Body of pancreas (tissue), 4 donors: ENCODE data around the gene SEM1.

Experiments used
- POLR2A ChIP-seq, 3 donors: fragments of 450-650 bp; IDR thresholded peaks; one replicate each; pipeline ENCODE4 v1.6.1; 2016; ENCODE audit warnings: antibody characterized with exemption in 3 of 3, mild to moderate bottlenecking in 2 of 3
- TF ChIP-seq, protein P1 (sequence below), 7 experiments: fragments of 450-650 bp in 4 of 7; fragments of 200-600 bp in 3 of 7; sonication (generic) in 3 of 7; IDR thresholded peaks; one replicate each; pipeline ENCODE4 v1.5.1; 2016 to 2019; ENCODE audit warnings: antibody characterized with exemption in 7 of 7

DNA sequence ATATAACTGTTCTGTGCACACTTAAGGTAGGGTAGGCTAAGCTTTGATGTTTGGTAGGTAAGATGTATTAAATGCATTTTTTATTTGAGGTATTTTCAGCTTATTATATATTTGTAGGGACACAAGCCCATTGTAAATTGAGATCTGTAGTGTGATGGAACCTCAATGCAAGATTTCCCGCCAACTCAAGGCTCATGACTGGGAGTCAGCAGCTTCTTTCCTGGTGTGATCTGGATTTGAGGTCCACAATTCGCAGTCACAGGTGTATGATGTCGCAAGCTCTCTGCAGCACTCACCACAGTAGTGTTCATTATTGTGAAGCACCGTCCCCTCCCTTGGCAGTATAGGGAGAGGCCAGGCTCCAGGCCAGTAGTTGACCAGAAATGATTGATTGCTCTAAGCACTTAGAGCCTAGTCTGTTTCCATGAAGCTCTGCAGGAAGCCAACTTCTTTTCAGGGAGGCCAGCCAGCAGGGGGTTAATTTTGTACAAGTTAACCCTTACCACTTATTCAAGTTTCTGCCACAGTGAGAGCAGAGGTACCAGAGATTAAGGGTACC, 54.9 kb downstream of the SEM1 start:
- TF ChIP-seq, protein P1, sequence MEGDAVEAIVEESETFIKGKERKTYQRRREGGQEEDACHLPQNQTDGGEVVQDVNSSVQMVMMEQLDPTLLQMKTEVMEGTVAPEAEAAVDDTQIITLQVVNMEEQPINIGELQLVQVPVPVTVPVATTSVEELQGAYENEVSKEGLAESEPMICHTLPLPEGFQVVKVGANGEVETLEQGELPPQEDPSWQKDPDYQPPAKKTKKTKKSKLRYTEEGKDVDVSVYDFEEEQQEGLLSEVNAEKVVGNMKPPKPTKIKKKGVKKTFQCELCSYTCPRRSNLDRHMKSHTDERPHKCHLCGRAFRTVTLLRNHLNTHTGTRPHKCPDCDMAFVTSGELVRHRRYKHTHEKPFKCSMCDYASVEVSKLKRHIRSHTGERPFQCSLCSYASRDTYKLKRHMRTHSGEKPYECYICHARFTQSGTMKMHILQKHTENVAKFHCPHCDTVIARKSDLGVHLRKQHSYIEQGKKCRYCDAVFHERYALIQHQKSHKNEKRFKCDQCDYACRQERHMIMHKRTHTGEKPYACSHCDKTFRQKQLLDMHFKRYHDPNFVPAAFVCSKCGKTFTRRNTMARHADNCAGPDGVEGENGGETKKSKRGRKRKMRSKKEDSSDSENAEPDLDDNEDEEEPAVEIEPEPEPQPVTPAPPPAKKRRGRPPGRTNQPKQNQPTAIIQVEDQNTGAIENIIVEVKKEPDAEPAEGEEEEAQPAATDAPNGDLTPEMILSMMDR (IDR thresholded peaks at IDR 0.05), result no peak
- TF ChIP-seq POLR2A (IDR thresholded peaks at IDR 0.05), result no peak
